ENCODE data around the gene SACM1L. TPM values are rescaled to one million over a fixed set of nuclear protein-coding genes. Genes with fewer than 3 reads are reported as not detected.

Gene SACM1L
- total and polyA plus RNA-seq, 11 donors, result 12.6 to 35.3 (median 22.3) TPM

- no peaks in the 10 kb centered on the region for H3K4me1 ChIP-seq
- WGBS, 4 donors, result 51 to 62% (median 57%) methylated on average over 6 to 8 of the region's 8 CpGs
- no peak overlapping the region for H3K4me3 ChIP-seq
- TF ChIP-seq POLR2A (IDR thresholded peaks at IDR 0.05), result no peak
- no peak for TF ChIP-seq CTCF (IDR thresholded peaks at IDR 0.05)
- intact Hi-C loops (cut with DNase I), result no loop called here
- no peak for ATAC-seq
- H3K9me3 ChIP-seq, result no peaks in the 10 kb centered on the region
- no peaks in the 10 kb centered on the region for H3K27me3 ChIP-seq
- no peak overlapping the region for H3K27ac ChIP-seq
- no peaks in the 10 kb centered on the region for H3K36me3 ChIP-seq
- peak in 1 of 5 donors; percentile 10 for DNase-seq
Measured at GRCh38 chr3:45776611-45777010, 87.4 kb downstream of the SACM1L start.

- H3K9me3 ChIP-seq, result no peaks in the 10 kb centered on the region
- 86 to 91% (median 89%) methylated on average over 7 to 8 of the region's 8 CpGs for WGBS, 4 donors
- intact Hi-C loops (cut with DNase I), result no loop called here
- DNase-seq (peak in 1 of 5 donors; percentile 10), ATAC-seq (no peak)
- no peak overlapping the region for H3K27ac ChIP-seq
- TF ChIP-seq POLR2A (IDR thresholded peaks at IDR 0.05) (no peak), CTCF (IDR thresholded peaks at IDR 0.05) (no peak)
- H3K4me3 ChIP-seq, result no peak overlapping the region
- H3K4me1 ChIP-seq, result no peaks in the 10 kb centered on the region
- H3K27me3 ChIP-seq, result no peaks in the 10 kb centered on the region
- no peaks in the 10 kb centered on the region for H3K36me3 ChIP-seq
Measured at GRCh38 chr3:45777111-45777745, 88.0 kb downstream of the SACM1L start.

GRCh38 chr3:45777746-45778386, 88.7 kb downstream of the SACM1L start:
- 79 to 88% (median 86%) methylated on average over 8 to 11 of the region's 11 CpGs for WGBS, 4 donors
- H3K9me3 ChIP-seq, result no peaks in the 10 kb centered on the region
- TF ChIP-seq POLR2A (IDR thresholded peaks at IDR 0.05) (no peak), CTCF (IDR thresholded peaks at IDR 0.05) (no peak)
- no peak for ATAC-seq
- no peaks in the 10 kb centered on the region for H3K4me1 ChIP-seq
- DNase-seq, result peak in 1 of 5 donors; percentile 6
- no peak overlapping the region for H3K4me3 ChIP-seq
- no peak overlapping the region for H3K27ac ChIP-seq
- intact Hi-C loops (cut with DNase I), result no loop called here
- H3K36me3 ChIP-seq, result no peaks in the 10 kb centered on the region
- H3K27me3 ChIP-seq, result no peaks in the 10 kb centered on the region

GRCh38 chr3:45778761-45779201, 89.6 kb downstream of the SACM1L start:
- Histone ChIP-seq H3K4me1 (no peaks in the 10 kb centered on the region), H3K9me3 (no peaks in the 10 kb centered on the region), H3K27ac (no peak overlapping the region), H3K27me3 (no peaks in the 10 kb centered on the region), H3K4me3 (no peak overlapping the region), H3K36me3 (no peaks in the 10 kb centered on the region)
- intact Hi-C loops (cut with DNase I), result no loop called here
- no peak for ATAC-seq
- DNase-seq, result peak in 1 of 5 donors; percentile 5
- 69 to 80% (median 72%) methylated on average over 3 of the region's 3 CpGs for WGBS, 4 donors
- TF ChIP-seq POLR2A (IDR thresholded peaks at IDR 0.05) (no peak), CTCF (IDR thresholded peaks at IDR 0.05) (no peak)

Measured in heart left ventricle (tissue), 16 donors.